Activated naive CD8-positive, alpha-beta T cell treated with anti-CD3 and anti-CD28 coated beads for 36 hours (primary cell): ENCODE results near the gene PEX11B. TPM values are rescaled to one million over a fixed set of nuclear protein-coding genes. Genes with fewer than 3 reads are reported as not detected.

Source experiments
- DNase-seq: peaks from one replicate; pipeline ENCODE4 v3.0.0; 2021
- H3K27ac Mint-ChIP-seq: one replicate; pipeline ENCODE4 v1.8.0; 2022; ENCODE audit warnings: mild to moderate bottlenecking, moderate library complexity, mixed read lengths
- H3K27me3 Mint-ChIP-seq: one replicate; pipeline ENCODE4 v1.8.0; 2022; ENCODE audit warnings: mild to moderate bottlenecking, mixed read lengths
- H3K36me3 Mint-ChIP-seq: one replicate; pipeline ENCODE4 v1.8.0; 2021; ENCODE audit warnings: mild to moderate bottlenecking, mixed read lengths
- H3K4me1 Mint-ChIP-seq: one replicate; pipeline ENCODE4 v1.8.0; 2021; ENCODE audit warnings: mixed read lengths
- H3K4me3 Mint-ChIP-seq: one replicate; pipeline ENCODE4 v1.8.0; 2022; ENCODE audit warnings: mild to moderate bottlenecking, moderate library complexity, mixed read lengths
- H3K9me3 Mint-ChIP-seq: one replicate; pipeline ENCODE4 v1.8.0; 2022; ENCODE audit warnings: mixed read lengths
- total RNA-seq, 2 experiments: library from RNA; stranded (reverse); gene quantifications; one replicate each; pipeline ENCODE4 v1.2.3, GENCODE V29; 2021

The PEX11B gene
- total RNA-seq, 2 experiments from 2014 or later: 33.6 to 33.8 TPM

DNA sequence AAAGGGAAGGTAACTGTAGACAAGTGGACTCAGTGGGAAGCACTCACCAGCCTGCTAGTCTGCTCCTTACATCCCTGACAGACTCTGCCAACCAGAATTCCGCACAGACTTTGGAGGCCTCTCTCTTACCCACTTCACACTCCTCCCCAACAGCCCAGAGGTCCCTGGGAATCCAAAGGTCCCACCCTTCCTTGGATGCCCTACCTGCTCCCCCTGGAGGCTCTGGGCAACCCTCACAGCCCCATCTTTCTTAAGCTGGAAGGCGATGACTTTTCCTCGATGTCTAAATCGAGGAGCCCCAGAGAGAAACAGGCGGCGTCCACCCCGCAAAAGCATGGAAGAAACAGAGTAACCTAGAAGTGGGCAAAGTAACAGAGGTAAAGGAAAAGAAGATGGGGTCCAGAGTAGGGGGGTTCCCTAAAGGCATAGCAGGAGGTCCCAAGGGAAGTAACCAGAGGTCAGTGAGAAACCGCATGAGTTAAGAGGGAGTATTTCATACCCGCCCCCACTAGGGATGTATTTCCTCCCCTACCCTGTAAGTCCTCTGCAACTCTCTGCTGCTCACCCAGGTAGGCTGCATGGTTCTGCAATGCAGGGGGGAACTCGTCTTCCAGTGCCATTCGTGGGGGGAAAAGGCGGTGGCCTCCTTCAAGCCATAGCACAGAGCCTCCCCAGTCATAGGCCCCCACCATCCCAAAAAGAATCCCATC is 17.1 kb downstream of the PEX11B start:
- H3K27ac Mint-ChIP-seq: no peak overlapping the region
- DNase-seq: no peak
- no peaks in the 10 kb centered on the region for H3K4me1 Mint-ChIP-seq
- no peak overlapping the region for H3K4me3 Mint-ChIP-seq
- H3K9me3 Mint-ChIP-seq: no peaks in the 10 kb centered on the region
- H3K36me3 Mint-ChIP-seq: peaks cover 3% of the 10 kb centered on the region
- no peaks in the 10 kb centered on the region for H3K27me3 Mint-ChIP-seq

DNA sequence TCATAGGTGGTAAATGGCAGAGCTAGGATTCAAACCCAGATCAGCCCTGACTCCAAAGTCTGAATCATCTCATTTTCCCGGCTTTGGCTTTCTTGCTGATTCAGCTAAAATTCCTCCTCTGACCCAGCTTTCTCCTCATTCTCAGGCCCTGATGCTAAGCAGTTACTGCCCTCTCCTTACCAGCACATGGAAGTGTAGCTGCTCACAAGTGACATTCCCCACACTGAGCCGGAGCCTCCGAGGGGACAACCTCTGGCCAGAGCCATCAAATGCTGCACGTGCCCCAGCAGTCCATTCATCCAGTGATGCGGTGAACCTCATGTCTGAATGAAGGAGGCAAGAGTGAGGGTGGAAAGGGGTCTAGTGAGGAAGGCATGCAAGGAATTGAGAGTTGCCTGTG is 19.8 kb downstream of the PEX11B start:
- no peaks in the 10 kb centered on the region for H3K27me3 Mint-ChIP-seq
- DNase-seq: no peak
- no peak overlapping the region for H3K27ac Mint-ChIP-seq
- H3K4me3 Mint-ChIP-seq: no peak overlapping the region
- no peaks in the 10 kb centered on the region for H3K9me3 Mint-ChIP-seq
- no peaks in the 10 kb centered on the region for H3K4me1 Mint-ChIP-seq
- H3K36me3 Mint-ChIP-seq: peaks cover 3% of the 10 kb centered on the region

DNA sequence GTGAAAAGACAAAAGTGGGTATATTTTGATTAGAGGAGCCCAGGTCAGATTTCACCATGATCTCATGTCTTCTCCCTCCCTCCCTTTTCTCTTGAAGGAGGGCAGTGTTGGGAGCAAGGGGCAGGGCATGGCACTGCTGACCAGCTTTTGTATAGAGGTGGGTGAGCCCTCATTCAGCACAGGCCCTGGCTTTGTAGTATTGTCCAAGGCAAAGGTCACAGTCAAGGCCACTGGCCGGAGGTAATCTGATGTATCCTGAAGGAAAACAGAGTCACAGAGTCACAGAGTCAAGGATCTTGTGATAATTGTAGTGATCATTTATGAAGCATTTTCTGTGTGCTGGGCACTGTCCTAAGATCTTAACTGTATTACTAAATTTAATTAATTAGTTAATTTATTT is 20.5 kb downstream of the PEX11B start:
- no peak overlapping the region for H3K4me3 Mint-ChIP-seq
- H3K36me3 Mint-ChIP-seq: peaks cover 3% of the 10 kb centered on the region
- no peak overlapping the region for H3K27ac Mint-ChIP-seq
- no peaks in the 10 kb centered on the region for H3K4me1 Mint-ChIP-seq
- DNase-seq: no peak
- no peaks in the 10 kb centered on the region for H3K9me3 Mint-ChIP-seq
- H3K27me3 Mint-ChIP-seq: no peaks in the 10 kb centered on the region

GRCh38 chr1:145895471-145895870 is 23.0 kb downstream of the PEX11B start:
- no peak overlapping the region for H3K4me3 Mint-ChIP-seq
- H3K36me3 Mint-ChIP-seq: peaks cover under 1% of the 10 kb centered on the region
- no peak overlapping the region for H3K27ac Mint-ChIP-seq
- no peak for DNase-seq
- no peaks in the 10 kb centered on the region for H3K27me3 Mint-ChIP-seq
- H3K4me1 Mint-ChIP-seq: no peaks in the 10 kb centered on the region
- no peaks in the 10 kb centered on the region for H3K9me3 Mint-ChIP-seq

DNA sequence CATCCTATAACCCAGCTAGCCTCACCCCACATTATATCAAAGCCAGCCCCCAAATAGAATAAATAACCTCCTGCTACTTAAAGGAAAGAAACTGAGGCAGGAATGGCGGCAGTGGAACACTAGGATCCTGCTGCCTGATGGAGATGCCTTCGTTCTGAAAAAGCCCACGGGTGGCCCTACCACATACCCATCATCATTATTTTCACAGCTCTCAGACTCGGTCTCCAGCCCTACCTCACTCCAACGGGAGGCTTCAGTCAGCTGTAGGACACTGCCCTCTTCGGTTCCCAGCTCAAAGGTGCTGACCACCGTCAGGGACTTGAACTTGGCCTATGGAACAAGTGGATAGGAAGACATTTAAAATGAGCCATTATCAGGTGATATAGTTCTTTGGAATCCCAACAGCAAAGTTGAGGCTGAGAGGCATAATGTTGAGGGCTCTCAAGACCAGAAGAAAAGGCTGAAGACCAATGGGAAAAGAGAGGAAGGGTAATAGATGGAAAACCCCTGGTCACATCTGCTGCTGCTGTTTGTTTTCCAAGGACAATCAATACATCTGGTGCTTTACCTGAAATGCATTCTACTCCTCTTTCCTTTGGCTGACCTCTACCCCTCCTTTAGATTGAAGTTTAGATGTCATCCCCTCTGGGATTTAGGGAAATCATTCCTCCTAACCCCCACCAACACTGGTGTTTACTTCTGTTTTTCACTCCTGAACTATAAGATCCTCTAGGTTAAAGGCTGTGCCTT is 25.0 kb downstream of the PEX11B start:
- no peaks in the 10 kb centered on the region for H3K27me3 Mint-ChIP-seq
- H3K4me3 Mint-ChIP-seq: no peak overlapping the region
- no peak overlapping the region for H3K27ac Mint-ChIP-seq
- no peak for DNase-seq
- no peaks in the 10 kb centered on the region for H3K36me3 Mint-ChIP-seq
- H3K9me3 Mint-ChIP-seq: no peaks in the 10 kb centered on the region
- H3K4me1 Mint-ChIP-seq: no peaks in the 10 kb centered on the region

- H3K4me3 Mint-ChIP-seq: no peak overlapping the region
- no peak for DNase-seq
- H3K4me1 Mint-ChIP-seq: no peaks in the 10 kb centered on the region
- no peaks in the 10 kb centered on the region for H3K36me3 Mint-ChIP-seq
- H3K27me3 Mint-ChIP-seq: no peaks in the 10 kb centered on the region
- H3K27ac Mint-ChIP-seq: no peak overlapping the region
- H3K9me3 Mint-ChIP-seq: no peaks in the 10 kb centered on the region
Observed at GRCh38 chr1:145892486-145893087, 25.9 kb downstream of the PEX11B start.

GRCh38 chr1:145891587-145892485 is 26.7 kb downstream of the PEX11B start:
- peak; percentile 44 for DNase-seq
- Mint-ChIP-seq H3K27ac (no peak overlapping the region), H3K4me1 (peaks cover 1% of the 10 kb centered on the region), H3K4me3 (no peak overlapping the region), H3K27me3 (no peaks in the 10 kb centered on the region), H3K9me3 (no peaks in the 10 kb centered on the region), H3K36me3 (no peaks in the 10 kb centered on the region)

GRCh38 chr1:145891143-145891542 is 27.4 kb downstream of the PEX11B start:
- no peaks in the 10 kb centered on the region for H3K27me3 Mint-ChIP-seq
- H3K36me3 Mint-ChIP-seq: no peaks in the 10 kb centered on the region
- H3K4me1 Mint-ChIP-seq: peaks cover 8% of the 10 kb centered on the region
- no peak overlapping the region for H3K4me3 Mint-ChIP-seq
- no peak overlapping the region for H3K27ac Mint-ChIP-seq
- no peaks in the 10 kb centered on the region for H3K9me3 Mint-ChIP-seq
- DNase-seq: no peak

DNA sequence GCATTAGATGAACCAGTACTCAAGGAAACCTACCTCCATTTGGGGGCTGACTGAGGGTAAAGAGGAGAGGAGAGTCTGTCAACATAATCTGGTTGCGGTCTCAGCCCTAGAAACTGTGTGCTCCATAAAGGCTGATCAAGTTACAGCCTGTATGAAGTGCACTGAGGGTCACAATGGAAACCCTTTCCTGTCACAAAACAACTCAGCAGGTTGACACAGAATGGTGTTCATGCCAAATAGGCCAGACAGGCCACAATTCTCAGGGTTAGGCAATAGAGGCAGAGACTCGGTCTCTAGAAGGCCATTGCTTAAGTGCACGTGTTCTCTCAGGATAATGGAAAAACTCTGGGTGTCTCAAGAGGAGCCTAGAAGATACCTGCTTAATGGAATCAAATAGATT is 28.8 kb downstream of the PEX11B start:
- DNase-seq: no peak
- Mint-ChIP-seq H3K27me3 (peaks cover 7% of the 10 kb centered on the region), H3K36me3 (no peaks in the 10 kb centered on the region), H3K27ac (no peak overlapping the region), H3K4me1 (peaks cover 14% of the 10 kb centered on the region), H3K9me3 (no peaks in the 10 kb centered on the region), H3K4me3 (no peak overlapping the region)

DNA sequence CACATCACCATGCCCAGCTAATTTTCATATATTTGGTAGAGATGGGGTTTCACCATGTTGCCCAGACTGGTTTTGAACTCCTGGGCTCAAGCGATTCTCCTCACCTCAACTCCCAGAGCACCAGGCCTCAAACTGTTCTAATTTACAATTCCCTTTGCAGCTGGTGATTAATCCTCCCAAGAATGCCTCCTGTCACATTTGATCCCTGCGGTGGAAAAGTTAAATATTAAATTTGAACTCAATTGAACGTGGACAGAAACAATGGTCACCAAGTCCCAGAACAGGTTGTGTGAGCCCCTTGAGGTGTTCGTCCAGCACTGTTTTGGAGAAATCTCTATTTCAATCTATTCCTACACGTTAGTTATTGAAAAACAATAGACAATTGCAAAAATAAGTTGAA is 30.9 kb downstream of the PEX11B start:
- no peak for DNase-seq

GRCh38 chr1:145886816-145887215 is 31.7 kb downstream of the PEX11B start:
- H3K9me3 Mint-ChIP-seq: no peaks in the 10 kb centered on the region
- peaks cover 26% of the 10 kb centered on the region for H3K27me3 Mint-ChIP-seq
- DNase-seq: no peak
- H3K4me1 Mint-ChIP-seq: peaks cover 14% of the 10 kb centered on the region
- H3K36me3 Mint-ChIP-seq: no peaks in the 10 kb centered on the region
- H3K27ac Mint-ChIP-seq: no peak overlapping the region
- peak overlapping the region; percentile 34 for H3K4me3 Mint-ChIP-seq

More for the DNA sequence above, 30.9 kb downstream of the PEX11B start:
- H3K36me3 Mint-ChIP-seq: no peaks in the 10 kb centered on the region
- H3K9me3 Mint-ChIP-seq: no peaks in the 10 kb centered on the region
- peaks cover 14% of the 10 kb centered on the region for H3K4me1 Mint-ChIP-seq
- no peak overlapping the region for H3K27ac Mint-ChIP-seq
- H3K4me3 Mint-ChIP-seq: no peak overlapping the region
- peaks cover 25% of the 10 kb centered on the region for H3K27me3 Mint-ChIP-seq

DNA sequence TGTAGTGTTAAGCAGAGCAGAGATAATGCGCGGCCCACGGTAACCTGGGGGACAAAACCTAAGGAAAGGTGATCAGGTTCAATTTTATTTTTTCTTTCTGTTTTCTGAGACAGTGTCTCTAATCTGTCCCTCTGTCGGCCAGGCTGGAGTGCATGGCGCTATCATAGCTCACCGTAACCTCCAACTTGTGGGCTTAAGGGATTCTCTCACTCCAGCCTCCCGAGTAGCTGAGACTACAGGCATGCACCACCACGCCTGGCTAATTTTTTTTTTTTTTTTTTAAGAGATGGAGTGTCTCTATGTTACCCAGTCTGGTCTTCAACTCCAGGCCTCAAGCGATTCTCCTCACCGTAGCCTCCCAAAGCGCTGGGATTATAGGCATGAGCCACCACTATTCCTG is 32.1 kb downstream of the PEX11B start:
- H3K9me3 Mint-ChIP-seq: no peaks in the 10 kb centered on the region
- no peaks in the 10 kb centered on the region for H3K36me3 Mint-ChIP-seq
- peaks cover 26% of the 10 kb centered on the region for H3K27me3 Mint-ChIP-seq
- H3K4me1 Mint-ChIP-seq: peaks cover 14% of the 10 kb centered on the region
- H3K4me3 Mint-ChIP-seq: peak overlapping the region; percentile 80
- no peak overlapping the region for H3K27ac Mint-ChIP-seq
- no peak for DNase-seq

- peaks cover 26% of the 10 kb centered on the region for H3K27me3 Mint-ChIP-seq
- peak; percentile 88 for DNase-seq
- no peak within 1 kb of the TSS for H3K27ac Mint-ChIP-seq
- peak within 1 kb of the TSS; percentile 80 for H3K4me3 Mint-ChIP-seq
- H3K4me1 Mint-ChIP-seq: peaks cover 14% of the 10 kb centered on the region
- no peaks in the 10 kb centered on the region for H3K36me3 Mint-ChIP-seq
- H3K9me3 Mint-ChIP-seq: no peaks in the 10 kb centered on the region
Observed at GRCh38 chr1:145885738-145886287, 32.7 kb downstream of the PEX11B start, which contains the start of gene ANKRD35. Gene ANKRD35, minus strand, starts transcription at chr1:145885866. Its CDS starts 108 bp downstream, at chr1:145885758.

DNA sequence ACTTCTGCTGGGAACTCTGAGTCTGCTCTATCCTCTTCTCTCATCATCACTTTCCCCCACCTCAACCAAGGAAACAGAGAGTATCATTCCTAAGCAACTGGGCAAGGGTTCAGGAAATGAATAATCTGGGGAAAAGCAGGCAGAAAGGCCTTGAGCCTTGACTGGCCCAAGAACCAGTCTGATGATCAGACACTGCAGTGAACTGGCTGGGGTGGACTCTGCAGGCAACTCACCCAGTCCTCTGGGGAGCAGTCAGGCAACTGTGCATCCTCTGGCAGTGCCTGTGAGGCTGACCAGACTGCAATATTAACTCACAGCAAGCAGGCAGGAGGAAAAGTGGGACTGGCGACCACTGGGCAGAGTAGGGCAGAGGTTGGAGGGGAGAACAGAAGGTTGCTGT is 33.8 kb downstream of the PEX11B start:
- no peaks in the 10 kb centered on the region for H3K36me3 Mint-ChIP-seq
- no peaks in the 10 kb centered on the region for H3K9me3 Mint-ChIP-seq
- H3K4me3 Mint-ChIP-seq: peak overlapping the region; percentile 80
- peaks cover 16% of the 10 kb centered on the region for H3K4me1 Mint-ChIP-seq
- DNase-seq: no peak
- H3K27ac Mint-ChIP-seq: no peak overlapping the region
- peaks cover 26% of the 10 kb centered on the region for H3K27me3 Mint-ChIP-seq
